HCT116 (cell line): ENCODE results near the gene LMCD1. TPM values are rescaled to one million over a fixed set of nuclear protein-coding genes. Genes with fewer than 3 reads are reported as not detected.

Experiments used
- ATAC-seq: fragments of 200-7000 bp; cut with Tn5 transposase; 2 replicates; pipeline ENCODE4 v1.9.1; 2020; ENCODE audit warnings: mild to moderate bottlenecking, moderate library complexity
- BruUV-seq: library from RNA; stranded (reverse); fragments of 400-500 nt; replicated peaks from 2 replicates; lab custom pipeline; 2021; lab: Mats Ljungman, UMichigan
- CTCF ChIA-PET: fragments of 300-600 bp; sonication (Branson Sonifier 250); formaldehyde crosslinking; loops from one replicate; lab custom pipeline; 2021; ENCODE audit warnings: antibody characterized with exemption; lab: Charles Lee
- POLR2A ChIA-PET: fragments of 300-600, 350-600 bp; sonication (Branson Sonifier 250); formaldehyde crosslinking; loops from one replicate; lab custom pipeline; 2021; ENCODE audit warnings: antibody characterized with exemption; lab: Charles Lee
- RAD21 ChIA-PET, 2 experiments: fragments of 300-600 bp; sonication (Branson Sonifier 250); formaldehyde crosslinking; loops; one replicate each; lab custom pipeline; 2023; ENCODE audit warnings: low total read pairs in 2 of 2; ENCODE audit not compliant: uncharacterized antibody in 2 of 2, unreplicated experiment in 2 of 2, low non-redundant PET in 1 of 2; lab: Charles Lee
- DNase-seq: peaks from one replicate; pipeline ENCODE4 v3.0.0-alpha.2; 2010; ENCODE audit warnings: low read depth, low spot score
- H2AFZ ChIP-seq: fragments of 200-600 bp; shearing (Covaris generic), sonication (generic); 2 replicates; pipeline ENCODE4 v1.6.1; 2017; ENCODE audit warnings: low read depth, mixed run types, mixed read lengths, antibody characterized with exemption, low read length; ENCODE audit not compliant: poor library complexity, severe bottlenecking
- H3K27ac ChIP-seq: 2 replicates; pipeline ENCODE4 v1.5.1; 2012; ENCODE audit warnings: low read depth, low read length
- H3K27me3 ChIP-seq: fragments of 200-600 bp; sonication (generic); 2 replicates; pipeline ENCODE4 v1.6.1; 2016; ENCODE audit warnings: mixed run types, low read length, mixed read lengths; ENCODE audit not compliant: insufficient read depth
- H3K36me3 ChIP-seq, 2 experiments: fragments of 200-500 bp in 1 of 2; fragments of 200-600 bp in 1 of 2; sonication (Bioruptor generic) in 1 of 2; sonication (generic) in 1 of 2; 2 replicates each; pipeline versions ENCODE4 v1.5.1 to v1.6.1; 2014 to 2016; ENCODE audit warnings: low read length in 2 of 2, inconsistent platforms in 1 of 2, mixed read lengths in 1 of 2, mixed run types in 1 of 2; ENCODE audit not compliant: insufficient read depth in 2 of 2, control insufficient read depth in 1 of 2
- H3K4me1 ChIP-seq, 2 experiments: fragments of 200-600 bp in 1 of 2; sonication (generic) in 1 of 2; 2 replicates each; pipeline versions ENCODE4 v1.5.1 to v1.6.1; 2012 to 2017; ENCODE audit warnings: low read length in 2 of 2, inconsistent platforms in 1 of 2, mild to moderate bottlenecking in 1 of 2, mixed read lengths in 1 of 2, mixed run types in 1 of 2, moderate library complexity in 1 of 2; ENCODE audit not compliant: insufficient read depth in 2 of 2, control insufficient read depth in 1 of 2
- H3K4me2 ChIP-seq: fragments of 200-600 bp; sonication (generic); 2 replicates; pipeline ENCODE4 v1.6.1; 2017; ENCODE audit warnings: mixed run types, low read length, mixed read lengths
- H3K4me3 ChIP-seq, 2 experiments: fragments of 200-600 bp in 1 of 2; sonication (generic) in 1 of 2; replicated peaks in 1 of 2; 2 replicates each; pipeline ENCODE4 v1.5.1; 2011 to 2016; ENCODE audit warnings: low read length in 2 of 2, control low read depth in 1 of 2, low read depth in 1 of 2, mild to moderate bottlenecking in 1 of 2, mixed read lengths in 1 of 2, mixed run types in 1 of 2
- H3K79me2 ChIP-seq: fragments of 200-600 bp; sonication (generic); 2 replicates; pipeline ENCODE4 v1.6.1; 2017; ENCODE audit warnings: mild to moderate bottlenecking, mixed run types, low read length, moderate library complexity, mixed read lengths; ENCODE audit not compliant: insufficient read depth
- H3K9ac ChIP-seq: fragments of 200-600 bp; sonication (generic); 2 replicates; pipeline ENCODE4 v1.6.1; 2016; ENCODE audit warnings: low read length, mixed read lengths
- H3K9me2 ChIP-seq: fragments of 200-600 bp; sonication (generic), shearing (Covaris generic); 2 replicates; pipeline ENCODE4 v1.6.1; 2017; ENCODE audit warnings: mixed run types, mild to moderate bottlenecking, moderate library complexity; ENCODE audit not compliant: insufficient read depth
- H3K9me3 ChIP-seq, 2 experiments: fragments of 200-500 bp in 1 of 2; fragments of 200-600 bp in 1 of 2; sonication (Bioruptor generic) in 1 of 2; sonication (generic) in 1 of 2; 2 replicates each; pipeline ENCODE4 v1.6.1; 2014 to 2017; ENCODE audit warnings: low read length in 2 of 2, mixed read lengths in 2 of 2, inconsistent platforms in 1 of 2, low read depth in 1 of 2, mild to moderate bottlenecking in 1 of 2, mixed run types in 1 of 2, moderate library complexity in 1 of 2; ENCODE audit not compliant: control insufficient read depth in 1 of 2, insufficient read depth in 1 of 2
- H4K20me1 ChIP-seq: fragments of 200-600 bp; sonication (generic), shearing (Covaris generic); 2 replicates; pipeline ENCODE4 v1.6.1; 2017; ENCODE audit warnings: mixed run types, mild to moderate bottlenecking, moderate library complexity; ENCODE audit not compliant: insufficient read depth
- CBX3 ChIP-seq: IDR thresholded peaks from 2 replicates; pipeline ENCODE4 v1.6.1; 2012; ENCODE audit warnings: low read depth
- CEBPB ChIP-seq: IDR thresholded peaks from 2 replicates; pipeline ENCODE4 v1.6.1; 2012; ENCODE audit warnings: low read depth
- EGR1 ChIP-seq: IDR thresholded peaks from 2 replicates; pipeline ENCODE4 v1.6.1; 2012; ENCODE audit warnings: low read depth
- ELF1 ChIP-seq: IDR thresholded peaks from 2 replicates; pipeline ENCODE4 v1.6.1; 2012; ENCODE audit warnings: low read depth, borderline replicate concordance
- EZH2 ChIP-seq: fragments of 200-600 bp; sonication (generic); IDR thresholded peaks from 2 replicates; pipeline ENCODE4 v1.6.1; 2017; ENCODE audit warnings: antibody characterized with exemption, mixed run types
- FOSL1 ChIP-seq: IDR thresholded peaks from 2 replicates; pipeline ENCODE4 v1.6.1; 2012; ENCODE audit warnings: low read depth
- JUND ChIP-seq: IDR thresholded peaks from 2 replicates; pipeline ENCODE4 v1.6.1; 2012
- POLR2A ChIP-seq: IDR thresholded peaks from 2 replicates; pipeline ENCODE4 v1.7.0; 2011; ENCODE audit warnings: borderline replicate concordance; ENCODE audit not compliant: insufficient read depth, insufficient read length; ENCODE audit errors: extremely low read depth
- POLR2AphosphoS5 ChIP-seq: IDR thresholded peaks from 2 replicates; pipeline ENCODE4 v1.6.1; 2011; ENCODE audit warnings: mild to moderate bottlenecking, low read depth, low read length, moderate library complexity
- RAD21 ChIP-seq: IDR thresholded peaks from 2 replicates; pipeline ENCODE4 v1.6.1; 2012; ENCODE audit warnings: low read depth, mild to moderate bottlenecking
- SP1 ChIP-seq: IDR thresholded peaks from 2 replicates; pipeline ENCODE4 v1.6.1; 2012; ENCODE audit warnings: low read depth
- SRF ChIP-seq: IDR thresholded peaks from 2 replicates; pipeline ENCODE4 v1.6.1; 2012; ENCODE audit warnings: low read depth
- YY1 ChIP-seq: IDR thresholded peaks from 2 replicates; pipeline ENCODE4 v1.6.1; 2011; ENCODE audit warnings: low read length, low read depth, moderate library complexity, mild to moderate bottlenecking; ENCODE audit not compliant: insufficient replicate concordance; ENCODE audit errors: extremely low read depth
- ZFX ChIP-seq: fragments of 450-650 bp; IDR thresholded peaks from 2 replicates; pipeline ENCODE4 v1.6.1; 2017
- intact Hi-C: fragments of 100-400 bp; cut with micrococcal nuclease; formaldehyde crosslinking; loops from 2 replicates; pipeline ENCODE4 v1.10.0; 2022
- total RNA-seq: library from RNA; stranded (reverse); gene quantifications from one replicate; pipeline ENCODE4 v1.2.1, GENCODE V29; 2021; ENCODE audit not compliant: unreplicated experiment
- TF ChIP-seq, protein P1 (sequence below): IDR thresholded peaks from 2 replicates; pipeline ENCODE4 v1.6.1; 2012; ENCODE audit warnings: low read depth

Gene LMCD1
- total RNA-seq, 1 experiment from 2014 or later, result 4.6 TPM

- BruUV-seq, result no TSS peak
- ATAC-seq, result no peak
- no peaks in the 10 kb centered on the region for H3K79me2 ChIP-seq
- no peaks in the 10 kb centered on the region for H3K9me2 ChIP-seq
- RAD21 ChIA-PET, result no interaction called here
- H3K27me3 ChIP-seq, result no peaks in the 10 kb centered on the region
- no peak overlapping the region for H3K9ac ChIP-seq
- no peaks in the 10 kb centered on the region for H3K9me3 ChIP-seq
- H3K4me3 ChIP-seq, result no peak overlapping the region
- H2AFZ ChIP-seq, result no peak overlapping the region
- DNase-seq, result no peak
- CTCF ChIA-PET, result no interaction called here
- no peak overlapping the region for H3K4me2 ChIP-seq
- POLR2A ChIA-PET, result no interaction called here
- no peak overlapping the region for H3K27ac ChIP-seq
- intact Hi-C loops, result no loop called here
- no peak for TF ChIP-seq EGR1
- TF ChIP-seq, protein P1, sequence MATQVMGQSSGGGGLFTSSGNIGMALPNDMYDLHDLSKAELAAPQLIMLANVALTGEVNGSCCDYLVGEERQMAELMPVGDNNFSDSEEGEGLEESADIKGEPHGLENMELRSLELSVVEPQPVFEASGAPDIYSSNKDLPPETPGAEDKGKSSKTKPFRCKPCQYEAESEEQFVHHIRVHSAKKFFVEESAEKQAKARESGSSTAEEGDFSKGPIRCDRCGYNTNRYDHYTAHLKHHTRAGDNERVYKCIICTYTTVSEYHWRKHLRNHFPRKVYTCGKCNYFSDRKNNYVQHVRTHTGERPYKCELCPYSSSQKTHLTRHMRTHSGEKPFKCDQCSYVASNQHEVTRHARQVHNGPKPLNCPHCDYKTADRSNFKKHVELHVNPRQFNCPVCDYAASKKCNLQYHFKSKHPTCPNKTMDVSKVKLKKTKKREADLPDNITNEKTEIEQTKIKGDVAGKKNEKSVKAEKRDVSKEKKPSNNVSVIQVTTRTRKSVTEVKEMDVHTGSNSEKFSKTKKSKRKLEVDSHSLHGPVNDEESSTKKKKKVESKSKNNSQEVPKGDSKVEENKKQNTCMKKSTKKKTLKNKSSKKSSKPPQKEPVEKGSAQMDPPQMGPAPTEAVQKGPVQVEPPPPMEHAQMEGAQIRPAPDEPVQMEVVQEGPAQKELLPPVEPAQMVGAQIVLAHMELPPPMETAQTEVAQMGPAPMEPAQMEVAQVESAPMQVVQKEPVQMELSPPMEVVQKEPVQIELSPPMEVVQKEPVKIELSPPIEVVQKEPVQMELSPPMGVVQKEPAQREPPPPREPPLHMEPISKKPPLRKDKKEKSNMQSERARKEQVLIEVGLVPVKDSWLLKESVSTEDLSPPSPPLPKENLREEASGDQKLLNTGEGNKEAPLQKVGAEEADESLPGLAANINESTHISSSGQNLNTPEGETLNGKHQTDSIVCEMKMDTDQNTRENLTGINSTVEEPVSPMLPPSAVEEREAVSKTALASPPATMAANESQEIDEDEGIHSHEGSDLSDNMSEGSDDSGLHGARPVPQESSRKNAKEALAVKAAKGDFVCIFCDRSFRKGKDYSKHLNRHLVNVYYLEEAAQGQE, result no peak
- no peak for TF ChIP-seq POLR2AphosphoS5
- TF ChIP-seq CBX3, result no peak
- TF ChIP-seq SP1, result no peak
- TF ChIP-seq FOSL1, result no peak
- TF ChIP-seq JUND, result no peak
- TF ChIP-seq EZH2, result no peak
- no peak for TF ChIP-seq CEBPB
- no peak for TF ChIP-seq POLR2A
- TF ChIP-seq SRF, result no peak
- no peak for TF ChIP-seq ELF1
- TF ChIP-seq RAD21, result no peak
- TF ChIP-seq YY1, result no peak
- TF ChIP-seq ZFX, result no peak
- no peaks in the 10 kb centered on the region for H3K36me3 ChIP-seq
- H3K4me1 ChIP-seq, result peaks cover 0 to 15% of the 10 kb centered on the region in 2 experiments; a peak in 1 of 4 replicates
- H4K20me1 ChIP-seq, result no peaks in the 10 kb centered on the region
Observed at GRCh38 chr3:8490079-8490552, 11.5 kb upstream of the LMCD1 start.
